DND-41 (cell line): Measurements from ENCODE around the gene FGF11.
A peak's percentile ranks its signal among the peaks of the same experiment; 100 is the strongest.

Experiments
- EZH2 ChIP-seq: IDR thresholded peaks from 3 replicates; pipeline ENCODE4 v1.6.1; 2012; ENCODE audit warnings: borderline replicate concordance, low read depth, mild to moderate bottlenecking, moderate library complexity, low read length, inconsistent platforms; ENCODE audit not compliant: severe bottlenecking
- TF ChIP-seq, protein P1 (sequence below): IDR thresholded peaks from 2 replicates; pipeline ENCODE4 v1.5.1; 2012; ENCODE audit warnings: borderline replicate concordance, low read length, moderate library complexity, mild to moderate bottlenecking; ENCODE audit not compliant: poor library complexity, severe bottlenecking; ENCODE audit errors: extremely low read depth

DNA sequence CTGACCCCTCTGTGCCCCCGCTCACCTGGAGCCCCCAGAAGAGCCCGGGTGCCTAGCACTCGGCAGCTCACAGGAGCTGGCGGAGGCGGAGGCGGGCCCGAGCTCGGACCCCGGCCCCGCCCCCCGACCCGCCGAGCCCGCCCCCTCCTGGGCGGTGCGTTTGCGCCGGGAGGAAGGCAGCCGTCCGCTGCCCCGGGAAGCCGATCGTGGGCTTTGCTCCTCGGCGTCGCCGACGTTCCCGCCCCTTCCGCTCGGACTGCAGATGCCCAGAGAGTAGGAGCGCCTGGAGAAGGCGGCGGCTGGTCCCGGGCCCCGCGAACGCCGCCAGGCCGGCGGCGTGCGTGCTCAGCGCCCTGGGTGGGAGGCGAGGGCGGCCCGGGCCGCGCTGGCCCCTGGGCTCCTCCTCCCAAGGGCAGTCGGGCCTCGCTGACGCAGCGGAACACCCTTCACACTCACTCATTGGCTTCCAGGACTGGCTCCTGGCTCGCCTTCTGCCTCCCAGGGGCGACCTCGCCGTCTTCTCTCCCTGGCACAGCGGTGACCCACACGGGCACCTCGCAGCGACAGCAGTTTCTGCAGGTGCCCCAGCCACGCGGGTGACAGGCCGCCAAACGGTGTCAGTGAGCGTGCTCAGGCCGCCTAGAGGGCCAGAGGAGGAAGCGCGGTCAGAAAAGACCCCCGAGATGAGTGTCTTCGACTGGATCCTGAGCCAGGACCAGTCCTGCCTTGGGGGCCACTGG, 44.7 kb upstream of the FGF11 start, which contains the start of gene PLSCR3:
- TF ChIP-seq, protein P1, sequence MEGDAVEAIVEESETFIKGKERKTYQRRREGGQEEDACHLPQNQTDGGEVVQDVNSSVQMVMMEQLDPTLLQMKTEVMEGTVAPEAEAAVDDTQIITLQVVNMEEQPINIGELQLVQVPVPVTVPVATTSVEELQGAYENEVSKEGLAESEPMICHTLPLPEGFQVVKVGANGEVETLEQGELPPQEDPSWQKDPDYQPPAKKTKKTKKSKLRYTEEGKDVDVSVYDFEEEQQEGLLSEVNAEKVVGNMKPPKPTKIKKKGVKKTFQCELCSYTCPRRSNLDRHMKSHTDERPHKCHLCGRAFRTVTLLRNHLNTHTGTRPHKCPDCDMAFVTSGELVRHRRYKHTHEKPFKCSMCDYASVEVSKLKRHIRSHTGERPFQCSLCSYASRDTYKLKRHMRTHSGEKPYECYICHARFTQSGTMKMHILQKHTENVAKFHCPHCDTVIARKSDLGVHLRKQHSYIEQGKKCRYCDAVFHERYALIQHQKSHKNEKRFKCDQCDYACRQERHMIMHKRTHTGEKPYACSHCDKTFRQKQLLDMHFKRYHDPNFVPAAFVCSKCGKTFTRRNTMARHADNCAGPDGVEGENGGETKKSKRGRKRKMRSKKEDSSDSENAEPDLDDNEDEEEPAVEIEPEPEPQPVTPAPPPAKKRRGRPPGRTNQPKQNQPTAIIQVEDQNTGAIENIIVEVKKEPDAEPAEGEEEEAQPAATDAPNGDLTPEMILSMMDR: peak; percentile 41
- no peak for TF ChIP-seq EZH2
